ENCODE data around the gene MSH4.

Gene MSH4

GRCh38 chr1:75785983-75786853 is 10.5 kb upstream of the MSH4 start, which contains the start of gene RABGGTB:
Gene RABGGTB (plus strand): TSS chr1:75786256. CDS start chr1:75786272, 16 bp downstream.
- H3K4me1 Mint-ChIP-seq, result peaks cover 55% of the 10 kb centered on the region
- H3K27me3 Mint-ChIP-seq (ENCODE audit: low read depth, poor library complexity), result no peaks in the 10 kb centered on the region
- peak within 1 kb of the TSS; percentile 99 for H3K27ac Mint-ChIP-seq
- no peak for TF ChIP-seq CTCF (IDR thresholded peaks at IDR 0.05)
- H3K4me3 Mint-ChIP-seq, result peak within 1 kb of the TSS; percentile 96
- H3K36me3 Mint-ChIP-seq (ENCODE audit: low read depth), result peaks cover 23% of the 10 kb centered on the region
- H3K9me3 Mint-ChIP-seq, result peaks cover 17% of the 10 kb centered on the region
- peak; percentile 96 for DNase-seq

- Mint-ChIP-seq H3K4me3 (peak overlapping the region; percentile 96), H3K27ac (peak overlapping the region; percentile 99), H3K36me3 (ENCODE audit: low read depth) (peaks cover 31% of the 10 kb centered on the region), H3K27me3 (ENCODE audit: low read depth, poor library complexity) (no peaks in the 10 kb centered on the region), H3K4me1 (peaks cover 62% of the 10 kb centered on the region), H3K9me3 (peaks cover 14% of the 10 kb centered on the region)
- no peak for TF ChIP-seq CTCF (IDR thresholded peaks at IDR 0.05)
- no peak for DNase-seq
Measured at GRCh38 chr1:75786901-75787493, 9.7 kb upstream of the MSH4 start.

GRCh38 chr1:75787524-75787923 is 9.2 kb upstream of the MSH4 start:
- TF ChIP-seq CTCF (IDR thresholded peaks at IDR 0.05), result no peak
- DNase-seq, result no peak
- Mint-ChIP-seq H3K9me3 (peaks cover 14% of the 10 kb centered on the region), H3K4me3 (peak overlapping the region; percentile 96), H3K27ac (peak overlapping the region; percentile 81), H3K27me3 (ENCODE audit: low read depth, poor library complexity) (no peaks in the 10 kb centered on the region), H3K4me1 (peaks cover 62% of the 10 kb centered on the region), H3K36me3 (ENCODE audit: low read depth) (peaks cover 36% of the 10 kb centered on the region)

- peak overlapping the region; percentile 86 for H3K27ac Mint-ChIP-seq
- H3K27me3 Mint-ChIP-seq (ENCODE audit: low read depth, poor library complexity), result no peaks in the 10 kb centered on the region
- DNase-seq, result no peak
- H3K9me3 Mint-ChIP-seq, result no peaks in the 10 kb centered on the region
- TF ChIP-seq CTCF (IDR thresholded peaks at IDR 0.05), result no peak
- H3K4me3 Mint-ChIP-seq, result peak overlapping the region; percentile 96
- peaks cover 51% of the 10 kb centered on the region for H3K36me3 Mint-ChIP-seq (ENCODE audit: low read depth)
- H3K4me1 Mint-ChIP-seq, result peaks cover 62% of the 10 kb centered on the region
Measured at GRCh38 chr1:75789988-75790387, 6.7 kb upstream of the MSH4 start.

- H3K4me3 Mint-ChIP-seq, result peak overlapping the region; percentile 18
- peak overlapping the region; percentile 70 for H3K27ac Mint-ChIP-seq
Measured at GRCh38 chr1:75791022-75791421, 5.7 kb upstream of the MSH4 start.

More at GRCh38 chr1:75791022-75791421, 5.7 kb upstream of the MSH4 start:
- peaks cover 60% of the 10 kb centered on the region for H3K36me3 Mint-ChIP-seq (ENCODE audit: low read depth)
- no peaks in the 10 kb centered on the region for H3K27me3 Mint-ChIP-seq (ENCODE audit: low read depth, poor library complexity)
- peaks cover 56% of the 10 kb centered on the region for H3K4me1 Mint-ChIP-seq
- no peaks in the 10 kb centered on the region for H3K9me3 Mint-ChIP-seq
- no peak for TF ChIP-seq CTCF (IDR thresholded peaks at IDR 0.05)
- DNase-seq, result no peak
